Right renal cortex interstitium (tissue), 3 donors: ENCODE results near the gene CRYL1. TPM values are rescaled to one million over a fixed set of nuclear protein-coding genes. Genes with fewer than 3 reads are reported as not detected.
"Not testable (repeated sequence)": the region's sequence is repeated elsewhere in the genome, so short reads cannot be mapped to it uniquely, and the experiment has no call there.

ENCODE experiments used
- DNase-seq, 3 donors: peaks; one replicate each; pipeline ENCODE4 v3.0.0-alpha.2; 2013; ENCODE audit warnings: low read depth in 3 of 3, low spot score in 2 of 3
- polyA plus RNA-seq, 3 donors: library from polyadenylated mRNA; unstranded; fragments of 120-200 nt; gene quantifications; one replicate each; pipeline ENCODE4 v1.2.1, GENCODE V29; 2013; ENCODE audit not compliant: insufficient read length in 3 of 3

The CRYL1 gene
- polyA plus RNA-seq, 3 donors, result 143 to 151 (median 146) TPM

GRCh38 chr13:20461860-20462532, 63.7 kb downstream of the CRYL1 start:
- DNase-seq, result no peak

- DNase-seq, result no peak
These were observed 64.2 kb downstream of the CRYL1 start for GRCh38 chr13:20461481-20461859.

- no peak for DNase-seq
These were observed 64.9 kb downstream of the CRYL1 start for GRCh38 chr13:20460761-20461160.

- no peak for DNase-seq
These were observed 68.0 kb downstream of the CRYL1 start for GRCh38 chr13:20457670-20458069.

GRCh38 chr13:20456737-20457136, 68.9 kb downstream of the CRYL1 start:
- DNase-seq, result no peak

- DNase-seq, result no peak
These were observed 74.3 kb downstream of the CRYL1 start for GRCh38 chr13:20451397-20451796.

- no peak for DNase-seq
These were observed 77.2 kb downstream of the CRYL1 start for GRCh38 chr13:20448470-20448869.

- no peak for DNase-seq
These were observed 78.8 kb downstream of the CRYL1 start for GRCh38 chr13:20446900-20447299.

- no peak for DNase-seq
These were observed 79.3 kb downstream of the CRYL1 start for GRCh38 chr13:20446405-20446804.

- no peak for DNase-seq
These were observed 82.8 kb downstream of the CRYL1 start for GRCh38 chr13:20442798-20443381.

GRCh38 chr13:20442375-20442774, 83.3 kb downstream of the CRYL1 start:
- DNase-seq, result no peak

- no peak for DNase-seq
These were observed 83.8 kb downstream of the CRYL1 start for GRCh38 chr13:20441879-20442278.

- DNase-seq, result no peak
These were observed 84.6 kb downstream of the CRYL1 start for GRCh38 chr13:20441056-20441455.

GRCh38 chr13:20439261-20439660, 86.4 kb downstream of the CRYL1 start:
- no peak for DNase-seq

- no peak for DNase-seq
These were observed 86.9 kb downstream of the CRYL1 start for GRCh38 chr13:20438801-20439200.

GRCh38 chr13:20436505-20436904, 89.2 kb downstream of the CRYL1 start:
- DNase-seq, result no peak

- DNase-seq, result no peak
These were observed 89.9 kb downstream of the CRYL1 start for GRCh38 chr13:20435616-20436368.

- DNase-seq, result not testable (repeated sequence)
These were observed 91.4 kb downstream of the CRYL1 start for GRCh38 chr13:20434210-20434609.

- DNase-seq, result no peak
These were observed 93.8 kb downstream of the CRYL1 start for GRCh38 chr13:20431687-20432384.

- DNase-seq, result no peak
These were observed 94.6 kb downstream of the CRYL1 start for GRCh38 chr13:20431080-20431479.

- DNase-seq, result no peak
These were observed 95.4 kb downstream of the CRYL1 start for GRCh38 chr13:20430296-20430695.
